ENCODE data around the gene PNPLA8.

- TF ChIP-seq CTCF (conservative IDR thresholded peaks at IDR 0.05; ENCODE audit: low read depth, low read length) (no peak), EZH2 (IDR thresholded peaks at IDR 0.05; ENCODE audit: low read length, unreplicated experiment) (no peak)
Measured at GRCh38 chr7:108454317-108454673, 71.6 kb downstream of the PNPLA8 start.
